IMR-90 (cell line): ENCODE results near the gene MAZ. TPM values are rescaled to one million over a fixed set of nuclear protein-coding genes. Genes with fewer than 3 reads are reported as not detected.
"Not testable (repeated sequence)": the region's sequence is repeated elsewhere in the genome, so short reads cannot be mapped to it uniquely, and the experiment has no call there.

Experiments
- ATAC-seq: fragments of 200-7000 bp; cut with Tn5 transposase; 2 replicates; pipeline ENCODE4 v1.9.1; 2020; ENCODE audit warnings: low read depth, mild to moderate bottlenecking, moderate library complexity
- BruUV-seq: library from RNA; stranded (reverse); fragments of 400-500 nt; replicated peaks from 2 replicates; lab custom pipeline; 2021; lab: Mats Ljungman, UMichigan
- CTCF ChIA-PET: fragments of 300-600 bp; formaldehyde crosslinking; extraction: SDS; loops from one replicate; lab custom pipeline; 2021; ENCODE audit warnings: antibody characterized with exemption; lab: Yijun Ruan, JAX
- POLR2A ChIA-PET: fragments of 300-600 bp; sonication (Branson Sonifier 250); formaldehyde crosslinking; loops from one replicate; lab custom pipeline; 2022; ENCODE audit warnings: antibody characterized with exemption; ENCODE audit not compliant: unreplicated experiment; lab: Charles Lee
- DNase-seq: peaks from one replicate; pipeline ENCODE4 v3.0.0; 2013
- H2AFZ ChIP-seq: replicated peaks from 2 replicates; pipeline ENCODE3; 2013; ENCODE audit warnings: low read length, mild to moderate bottlenecking; ENCODE audit not compliant: poor library complexity
- H2AK5ac ChIP-seq: 2 replicates; pipeline ENCODE4 v1.6.1; 2013; ENCODE audit warnings: low read depth, low read length, inconsistent platforms
- H2AK9ac ChIP-seq: replicated peaks from 2 replicates; pipeline ENCODE3; 2013; ENCODE audit warnings: mild to moderate bottlenecking, low read depth, low read length, moderate library complexity; ENCODE audit not compliant: poor library complexity
- H2BK120ac ChIP-seq: 2 replicates; pipeline ENCODE4 v1.6.1; 2013; ENCODE audit warnings: low read depth, low read length, inconsistent platforms
- H2BK15ac ChIP-seq: 3 replicates; pipeline ENCODE4 v1.6.1; 2013; ENCODE audit warnings: low read depth, low read length, inconsistent platforms
- H2BK20ac ChIP-seq: 2 replicates; pipeline ENCODE4 v1.6.1; 2013; ENCODE audit warnings: low read depth, mild to moderate bottlenecking, inconsistent platforms, low read length, moderate library complexity
- H2BK5ac ChIP-seq: 2 replicates; pipeline ENCODE4 v1.6.1; 2013; ENCODE audit warnings: mild to moderate bottlenecking, low read depth, low read length, inconsistent platforms; ENCODE audit not compliant: poor library complexity, severe bottlenecking
- H3K14ac ChIP-seq: replicated peaks from 2 replicates; pipeline ENCODE4 v1.6.1; 2013; ENCODE audit warnings: low read depth, low read length, inconsistent platforms
- H3K18ac ChIP-seq: 2 replicates; pipeline ENCODE4 v1.6.1; 2013; ENCODE audit warnings: low read depth, low read length, control low read depth
- H3K23ac ChIP-seq: 2 replicates; pipeline ENCODE4 v1.6.1; 2013; ENCODE audit warnings: low read depth, low read length, inconsistent platforms
- H3K27ac ChIP-seq: 2 replicates; pipeline ENCODE4 v1.5.1; 2013; ENCODE audit warnings: mild to moderate bottlenecking, control low read depth, low read length; ENCODE audit not compliant: insufficient read depth
- H3K27me3 ChIP-seq: 2 replicates; pipeline ENCODE4 v1.6.1; 2013; ENCODE audit warnings: low read length; ENCODE audit not compliant: control insufficient read depth, insufficient read depth
- H3K36me3 ChIP-seq: 2 replicates; pipeline ENCODE4 v1.6.1; 2013; ENCODE audit warnings: low read length, mixed read lengths; ENCODE audit not compliant: control insufficient read depth, insufficient read depth
- H3K4ac ChIP-seq: 2 replicates; pipeline ENCODE4 v1.6.1; 2013; ENCODE audit warnings: low read depth, low read length, inconsistent platforms
- H3K4me1 ChIP-seq: 2 replicates; pipeline ENCODE4 v1.6.1; 2013; ENCODE audit warnings: low read length, mixed read lengths; ENCODE audit not compliant: control insufficient read depth, insufficient read depth
- H3K4me2 ChIP-seq: 2 replicates; pipeline ENCODE4 v1.6.1; 2013; ENCODE audit warnings: low read depth, mild to moderate bottlenecking, control low read depth, low read length, moderate library complexity
- H3K4me3 ChIP-seq: 2 replicates; pipeline ENCODE4 v1.5.1; 2013; ENCODE audit warnings: low read depth, mild to moderate bottlenecking, control low read depth, low read length, moderate library complexity; ENCODE audit not compliant: insufficient read depth
- H3K56ac ChIP-seq: 2 replicates; pipeline ENCODE4 v1.6.1; 2013; ENCODE audit warnings: low read length, inconsistent platforms; ENCODE audit not compliant: insufficient read depth; ENCODE audit errors: extremely low read depth
- H3K79me1 ChIP-seq, 2 experiments: 2 replicates each; pipeline ENCODE4 v1.6.1; 2013; ENCODE audit warnings: low read length in 2 of 2, inconsistent platforms in 1 of 2, low read depth in 1 of 2
- H3K9ac ChIP-seq: 2 replicates; pipeline ENCODE4 v1.6.1; 2013; ENCODE audit warnings: low read depth, low read length, control low read depth
- H3K9me1 ChIP-seq: 2 replicates; pipeline ENCODE4 v1.6.1; 2013; ENCODE audit warnings: low read length, inconsistent platforms; ENCODE audit not compliant: insufficient read depth
- H3K9me3 ChIP-seq: 2 replicates; pipeline ENCODE4 v1.6.1; 2013; ENCODE audit warnings: low read length; ENCODE audit not compliant: control insufficient read depth, insufficient read depth
- H4K20me1 ChIP-seq: 2 replicates; pipeline ENCODE4 v1.6.1; 2013; ENCODE audit warnings: low read length, inconsistent platforms; ENCODE audit not compliant: insufficient read depth
- H4K5ac ChIP-seq: 2 replicates; pipeline ENCODE4 v1.6.1; 2013; ENCODE audit warnings: mild to moderate bottlenecking, low read depth, low read length, control low read depth
- H4K8ac ChIP-seq, 2 experiments: 2 replicates each; pipeline ENCODE4 v1.6.1; 2013; ENCODE audit warnings: low read depth in 2 of 2, low read length in 2 of 2, control low read depth in 1 of 2, inconsistent platforms in 1 of 2
- H4K91ac ChIP-seq: 2 replicates; pipeline ENCODE4 v1.6.1; 2013; ENCODE audit warnings: low read depth, low read length, inconsistent platforms; ENCODE audit not compliant: insufficient read depth
- CHD1 ChIP-seq: IDR thresholded peaks from 2 replicates; pipeline ENCODE4 v1.6.1; 2012; ENCODE audit warnings: low read depth, low read length, improper control_type of control experiment
- ELK1 ChIP-seq: fragments of 150-350 bp; IDR thresholded peaks from 2 replicates; pipeline ENCODE4 v1.6.1; 2016; ENCODE audit warnings: low read depth, mild to moderate bottlenecking, low read length, moderate library complexity, borderline replicate concordance
- FOS ChIP-seq: fragments of 150-350 bp; IDR thresholded peaks from 2 replicates; pipeline ENCODE4 v1.6.1; 2016; ENCODE audit warnings: low read depth, low read length
- MAZ ChIP-seq: IDR thresholded peaks from 2 replicates; pipeline ENCODE4 v1.6.1; 2012; ENCODE audit warnings: low read depth, mild to moderate bottlenecking, low read length, improper control_type of control experiment, moderate library complexity, borderline replicate concordance
- MXI1 ChIP-seq: IDR thresholded peaks from 2 replicates; pipeline ENCODE4 v1.6.1; 2012; ENCODE audit warnings: low read depth, mild to moderate bottlenecking, low read length, moderate library complexity, borderline replicate concordance
- NFE2L2 ChIP-seq: fragments of 150-350 bp; IDR thresholded peaks from 2 replicates; pipeline ENCODE4 v1.6.1; 2016; ENCODE audit warnings: low read depth, mild to moderate bottlenecking, low read length
- RFX5 ChIP-seq: IDR thresholded peaks from 2 replicates; pipeline ENCODE4 v1.8.0; 2012; ENCODE audit warnings: low read depth, mild to moderate bottlenecking, low read length, moderate library complexity
- WGBS, 2 experiments: methylation state at CpG; one replicate each; pipeline versions ENCODE4 v1.1.5 to v1.1.7; 2013; ENCODE audit warnings: missing lambda C conversion rate in 2 of 2; ENCODE audit not compliant: insufficient read length in 1 of 2; ENCODE audit errors: extremely low coverage in 2 of 2; 5-methylcytosine and 5-hydroxymethylcytosine counted together
- dilution Hi-C: fragments of 300-500 bp; cut with HindIII; formaldehyde crosslinking; loops from one replicate; pipeline ENCODE4 v1.14.3; 2018; ENCODE audit warnings: low sequenced_read_pairs; ENCODE audit not compliant: unreplicated experiment
- in situ Hi-C: fragments of 300-500 bp; cut with MboI; formaldehyde crosslinking; loops from 3 replicates; pipeline ENCODE4 v1.14.3; 2019; ENCODE audit warnings: low sequenced_read_pairs, inconsistent platforms, mixed read lengths
- intact Hi-C: fragments of 100-400 bp; cut with micrococcal nuclease; formaldehyde crosslinking; loops from 2 replicates; pipeline ENCODE4 v1.10.0; 2022
- polyA plus RNA-seq, 3 experiments: library from polyadenylated mRNA; depleted of rRNA; stranded (reverse); fragments of >200 nt; gene quantifications; 2 replicates each; pipeline ENCODE4 v1.2.3, GENCODE V29; 2012; ENCODE audit warnings: low replicate concordance in 1 of 3
- total RNA-seq: library from RNA; depleted of rRNA; stranded (reverse); fragments of >200 nt; gene quantifications from 2 replicates; pipeline ENCODE4 v1.2.3, GENCODE V29; 2012

MAZ gene
- total and polyA plus RNA-seq, 2 of the 4 experiments (the other 2 are of a cell fraction) = 113 to 138 TPM

- Histone ChIP-seq H3K4me3 (no peak overlapping the region), H3K56ac (no peak overlapping the region), H3K9ac (no peak overlapping the region), H3K18ac (no peak overlapping the region), H3K27me3 (no peaks in the 10 kb centered on the region), H2AK5ac (no peak overlapping the region), H4K91ac (no peak overlapping the region), H2BK20ac (no peak overlapping the region), H2AK9ac (peak overlapping the region; percentile 28), H3K9me3 (no peaks in the 10 kb centered on the region), H3K27ac (no peak overlapping the region), H2AFZ (no peak overlapping the region), H3K4me2 (no peak overlapping the region), H3K14ac (no peak overlapping the region), H2BK15ac (no peak overlapping the region), H4K20me1 (peaks cover 23% of the 10 kb centered on the region; the same call in 1 of the 2 replicates), H3K9me1 (peaks cover 17% of the 10 kb centered on the region), H3K4me1 (peaks cover 8% of the 10 kb centered on the region), H3K79me1 (peaks cover 37 to 76% of the 10 kb centered on the region in 2 experiments), H4K8ac (no peak overlapping the region), H3K36me3 (peaks cover 43% of the 10 kb centered on the region), H2BK5ac (no peak overlapping the region), H2BK120ac (no peak overlapping the region), H3K23ac (no peak overlapping the region), H3K4ac (no peak overlapping the region), H4K5ac (no peak overlapping the region)
- TF ChIP-seq NFE2L2 = no peak
- no peak for TF ChIP-seq ELK1
- no peak for TF ChIP-seq FOS
- TF ChIP-seq MAZ = no peak
- no peak for TF ChIP-seq MXI1
- TF ChIP-seq RFX5 = no peak
- no peak for TF ChIP-seq CHD1
- no TSS peak for BruUV-seq
- no peak for DNase-seq
- dilution Hi-C loops = no loop called here
- intact Hi-C loops = no loop called here
- 100% methylated on average over 1 of the region's 2 CpGs; no CpG with 5 or more reads in 1 of the 2 experiments for WGBS, 2 experiments
- in situ Hi-C loops = no loop called here
- POLR2A ChIA-PET = no interaction called here
- no peak for ATAC-seq
- CTCF ChIA-PET = no interaction called here
These were observed 25.2 kb downstream of the MAZ start for GRCh38 chr16:29831490-29831889.

- H3K27me3 ChIP-seq, H2BK120ac ChIP-seq, H3K9ac ChIP-seq, in situ Hi-C loops, H3K4me1 ChIP-seq, H3K9me3 ChIP-seq, H4K5ac ChIP-seq, H2AK9ac ChIP-seq, DNase-seq, H3K4ac ChIP-seq, BruUV-seq, H3K27ac ChIP-seq, intact Hi-C loops, H3K23ac ChIP-seq, H3K56ac ChIP-seq, dilution Hi-C loops, H2BK5ac ChIP-seq, ATAC-seq, H3K14ac ChIP-seq, H3K18ac ChIP-seq, POLR2A ChIA-PET, H2AFZ ChIP-seq, H4K8ac ChIP-seq, H2BK15ac ChIP-seq, H2AK5ac ChIP-seq, H3K4me3 ChIP-seq, H4K91ac ChIP-seq, CTCF ChIA-PET, H3K4me2 ChIP-seq, H2BK20ac ChIP-seq: not testable (repeated sequence)
- H4K20me1 ChIP-seq = peaks cover 23% of the 10 kb centered on the region; the same call in 1 of the 2 replicates
- no CpG with 5 or more reads among the region's 4 CpGs for WGBS, 2 experiments
- H3K9me1 ChIP-seq = peaks cover 14% of the 10 kb centered on the region
- H3K36me3 ChIP-seq = peaks cover 56% of the 10 kb centered on the region
- H3K79me1 ChIP-seq = peaks cover 30 to 65% of the 10 kb centered on the region in 2 experiments
These were observed 26.9 kb downstream of the MAZ start for GRCh38 chr16:29833219-29833618.
